GM23338 (cell line): ENCODE results near the gene TYMP. TPM values are rescaled to one million over a fixed set of nuclear protein-coding genes. Genes with fewer than 3 reads are reported as not detected.

ENCODE experiments used
- ATAC-seq: fragments of 200-7000 bp; cut with Tn5 transposase; 3 replicates; pipeline ENCODE4 v1.9.1; 2020
- DNase-seq: peaks from one replicate; pipeline ENCODE4 v3.0.0-alpha.2; 2015; ENCODE audit warnings: low spot score
- H2AFZ ChIP-seq: fragments of 200-600 bp; sonication (generic); 2 replicates; pipeline ENCODE4 v1.8.0; 2016; ENCODE audit warnings: antibody characterized with exemption, mild to moderate bottlenecking, moderate library complexity
- H3F3A ChIP-seq: fragments of 200-600 bp; sonication (generic); replicated peaks from 2 replicates; pipeline ENCODE4 v1.8.0; 2017; ENCODE audit warnings: antibody characterized with exemption, mixed run types, low read depth
- H3K27ac ChIP-seq: fragments of 200-600 bp; sonication (generic); 2 replicates; pipeline ENCODE4 v1.6.1; 2016; ENCODE audit warnings: low read depth
- H3K27me3 ChIP-seq: fragments of 200-600 bp; sonication (generic); 2 replicates; pipeline ENCODE4 v1.8.0; 2016; ENCODE audit warnings: mild to moderate bottlenecking, mixed run types, moderate library complexity; ENCODE audit not compliant: insufficient read depth
- H3K36me3 ChIP-seq: fragments of 200-600 bp; sonication (generic); 2 replicates; pipeline ENCODE4 v1.8.0; 2016; ENCODE audit warnings: mild to moderate bottlenecking; ENCODE audit not compliant: insufficient read depth
- H3K4me1 ChIP-seq: fragments of 200-600 bp; sonication (generic); 2 replicates; pipeline ENCODE4 v1.8.0; 2016; ENCODE audit warnings: mild to moderate bottlenecking, moderate library complexity; ENCODE audit not compliant: insufficient read depth
- H3K4me2 ChIP-seq: fragments of 200-600 bp; sonication (generic); 2 replicates; pipeline ENCODE4 v1.7.1; 2017; ENCODE audit warnings: mixed run types
- H3K4me3 ChIP-seq: fragments of 200-600 bp; sonication (generic); 2 replicates; pipeline ENCODE4 v1.6.1; 2016; ENCODE audit warnings: mixed run types
- H3K79me2 ChIP-seq: fragments of 200-600 bp; sonication (generic); replicated peaks from 2 replicates; pipeline ENCODE4 v1.8.0; 2017; ENCODE audit warnings: mild to moderate bottlenecking; ENCODE audit not compliant: insufficient read depth
- H3K9me2 ChIP-seq: fragments of 200-600 bp; sonication (generic); 2 replicates; pipeline ENCODE4 v1.8.0; 2017; ENCODE audit not compliant: insufficient read depth
- H4K20me1 ChIP-seq: fragments of 200-600 bp; sonication (generic); replicated peaks from 2 replicates; pipeline ENCODE4 v1.8.0; 2017; ENCODE audit warnings: mild to moderate bottlenecking; ENCODE audit not compliant: insufficient read depth
- H3K27ac Mint-ChIP-seq: 2 replicates; pipeline ENCODE4 v1.8.0; 2020; ENCODE audit warnings: inconsistent platforms, mild to moderate bottlenecking, moderate library complexity, mixed read lengths
- H3K27me3 Mint-ChIP-seq: 3 replicates; pipeline ENCODE4 v1.8.0; 2022; ENCODE audit warnings: low read depth, mild to moderate bottlenecking, moderate library complexity, mixed read lengths, inconsistent platforms; ENCODE audit not compliant: insufficient read depth, poor library complexity
- H3K36me3 Mint-ChIP-seq: 3 replicates; pipeline ENCODE4 v1.8.0; 2021; ENCODE audit warnings: low read depth, mild to moderate bottlenecking, inconsistent platforms, moderate library complexity, mixed read lengths
- H3K4me1 Mint-ChIP-seq: 3 replicates; pipeline ENCODE4 v1.8.0; 2020; ENCODE audit warnings: mild to moderate bottlenecking, inconsistent platforms, mixed read lengths
- H3K4me3 Mint-ChIP-seq: 3 replicates; pipeline ENCODE4 v1.8.0; 2021; ENCODE audit warnings: moderate library complexity, mild to moderate bottlenecking, inconsistent platforms, mixed read lengths
- H3K9me3 Mint-ChIP-seq: 3 replicates; pipeline ENCODE4 v1.8.0; 2020; ENCODE audit warnings: moderate library complexity, mild to moderate bottlenecking, inconsistent platforms, mixed read lengths
- CREB1 ChIP-seq: fragments of 250-450 bp; sonication (Bioruptor Pico); IDR thresholded peaks from 2 replicates; pipeline ENCODE4 v1.5.0; 2020; ENCODE audit warnings: low read depth, mild to moderate bottlenecking, moderate library complexity
- EZH2 ChIP-seq: fragments of 200-600 bp; sonication (generic); IDR thresholded peaks from one replicate; pipeline ENCODE4 v1.8.0; 2017; ENCODE audit warnings: antibody characterized with exemption, mild to moderate bottlenecking, low read depth; ENCODE audit not compliant: unreplicated experiment
- JUNB ChIP-seq: IDR thresholded peaks from one replicate; pipeline ENCODE4 v1.6.1; 2016; ENCODE audit warnings: antibody characterized with exemption; ENCODE audit not compliant: unreplicated experiment
- NANOG ChIP-seq: IDR thresholded peaks from 2 replicates; pipeline ENCODE4 v1.6.1; 2016; ENCODE audit warnings: antibody characterized with exemption, borderline replicate concordance
- POLR2AphosphoS5 ChIP-seq: IDR thresholded peaks from 2 replicates; pipeline ENCODE4 v1.6.1; 2016; ENCODE audit warnings: antibody characterized with exemption, low read depth
- STAT1 ChIP-seq: IDR thresholded peaks from one replicate; pipeline ENCODE4 v1.6.1; 2016; ENCODE audit warnings: antibody characterized with exemption; ENCODE audit not compliant: unreplicated experiment
- ZNF114 ChIP-seq: fragments of 250-450 bp; sonication (Bioruptor Pico); IDR thresholded peaks from 2 replicates; pipeline ENCODE4 v1.5.0; 2020; ENCODE audit warnings: mild to moderate bottlenecking, moderate library complexity
- polyA plus RNA-seq: library from polyadenylated mRNA; unstranded; fragments of >200 nt; fragmentation: Nextera tagmentation; extraction: Ambion mirVana; gene quantifications from 2 replicates; pipeline ENCODE4 v1.2.1, GENCODE V29; 2016
- total RNA-seq: library from RNA; depleted of rRNA; stranded (reverse); fragments of >200 nt; shearing (Covaris generic); gene quantifications from 2 replicates; pipeline ENCODE4 v1.2.3, GENCODE V29; 2014
- TF ChIP-seq, protein P1 (sequence below): fragments of 250-450 bp; sonication (Bioruptor Pico); IDR thresholded peaks from 2 replicates; pipeline ENCODE4 v1.5.0; 2020; ENCODE audit warnings: mild to moderate bottlenecking, moderate library complexity
- TF ChIP-seq, protein P2 (sequence below), 2 experiments: fragments of 200-600 bp in 1 of 2; sonication (generic) in 1 of 2; conservative IDR thresholded peaks; 2 replicates each; pipeline versions ENCODE4 v1.5.1 to v1.6.1; 2016 to 2017; ENCODE audit warnings: antibody characterized with exemption in 2 of 2, low read depth in 2 of 2, mild to moderate bottlenecking in 2 of 2, moderate library complexity in 1 of 2
- TF ChIP-seq, protein P3 (sequence below): IDR thresholded peaks from one replicate; pipeline ENCODE4 v1.6.1; 2018; ENCODE audit warnings: antibody characterized with exemption; ENCODE audit not compliant: unreplicated experiment
- TF ChIP-seq, protein P4 (sequence below): IDR thresholded peaks from 2 replicates; pipeline ENCODE4 v1.6.1; 2016; ENCODE audit warnings: antibody characterized with exemption

TYMP gene
- total and polyA plus RNA-seq, 2 experiments from 2014 or later: 0.28 to 1.8 TPM

DNA sequence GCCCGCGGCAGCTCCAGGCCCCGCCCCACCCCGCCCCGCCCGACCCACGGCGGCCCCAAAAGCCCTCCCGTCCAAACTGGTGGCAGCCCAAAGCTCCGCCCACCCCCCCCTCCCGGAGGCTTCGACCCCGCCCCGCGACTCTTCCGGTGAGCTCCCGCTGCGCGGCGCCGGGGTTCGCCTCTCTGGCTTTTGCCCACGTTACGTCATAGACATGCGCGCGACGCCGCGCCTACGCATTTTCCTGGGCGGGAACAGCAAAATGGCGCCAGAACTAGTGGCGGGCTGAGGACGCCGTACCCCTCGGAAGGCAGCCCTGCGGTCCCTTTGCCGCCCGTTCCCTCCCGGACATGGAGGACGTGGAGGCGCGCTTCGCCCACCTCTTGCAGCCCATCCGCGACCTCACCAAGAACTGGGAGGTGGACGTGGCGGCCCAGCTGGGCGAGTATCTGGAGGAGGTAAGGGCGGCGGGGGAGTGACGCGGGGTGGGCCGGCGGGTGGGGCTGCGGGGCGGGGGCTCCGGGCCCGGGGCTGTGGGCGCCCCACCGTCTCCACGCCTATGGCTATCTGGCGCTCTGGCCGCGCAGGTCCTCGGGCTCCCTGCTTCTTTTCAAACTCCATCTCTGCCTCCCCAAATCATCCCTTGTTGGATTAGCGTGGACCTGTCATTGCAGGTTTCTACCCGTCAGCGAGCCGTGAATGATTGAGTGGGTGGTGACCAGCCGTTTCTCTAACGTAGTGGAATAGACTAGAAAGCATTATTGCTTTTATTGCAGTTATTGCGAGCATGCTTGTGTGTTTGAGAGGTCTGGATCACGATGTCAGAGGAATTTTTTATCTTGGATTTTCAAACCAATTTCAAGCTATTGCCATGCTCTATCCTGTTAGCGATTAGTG lies 21.6 kb downstream of the TYMP start, which contains the start of gene NCAPH2:
TSS of gene NCAPH2 (plus strand) at position 234 of the 894 bp plus-strand sequence. CDS start at position 348, 114 bp downstream.
- DNase-seq (peak; percentile 98), ATAC-seq (peak; percentile 42)
- H3K36me3 ChIP-seq: no peaks in the 10 kb centered on the region
- Mint-ChIP-seq H3K27ac (peak within 1 kb of the TSS; percentile 98), H3K4me3 (peak within 1 kb of the TSS; percentile 93), H3K27me3 (peaks cover 8% of the 10 kb centered on the region), H3K4me1 (peaks cover 10% of the 10 kb centered on the region), H3K9me3 (no peaks in the 10 kb centered on the region), H3K36me3 (no peaks in the 10 kb centered on the region; the same call in 2 of the 3 replicates)
- H3K4me2 ChIP-seq: peak within 1 kb of the TSS; percentile 97
- H3K4me3 ChIP-seq: peak within 1 kb of the TSS; percentile 95
- no peaks in the 10 kb centered on the region for H3K9me2 ChIP-seq
- 0 out of 2 replicates have a peak, but pooled peaks cover 6% of the 10 kb centered on the region for H3F3A ChIP-seq
- H3K79me2 ChIP-seq: peaks cover 43% of the 10 kb centered on the region
- peaks cover 29% of the 10 kb centered on the region for H4K20me1 ChIP-seq
- H3K4me1 ChIP-seq: peaks cover 7% of the 10 kb centered on the region
- H2AFZ ChIP-seq: peak within 1 kb of the TSS; percentile 90
- H3K27ac ChIP-seq: peak within 1 kb of the TSS; percentile 86; the same call in 1 of the 2 replicates
- TF ChIP-seq, protein P1, sequence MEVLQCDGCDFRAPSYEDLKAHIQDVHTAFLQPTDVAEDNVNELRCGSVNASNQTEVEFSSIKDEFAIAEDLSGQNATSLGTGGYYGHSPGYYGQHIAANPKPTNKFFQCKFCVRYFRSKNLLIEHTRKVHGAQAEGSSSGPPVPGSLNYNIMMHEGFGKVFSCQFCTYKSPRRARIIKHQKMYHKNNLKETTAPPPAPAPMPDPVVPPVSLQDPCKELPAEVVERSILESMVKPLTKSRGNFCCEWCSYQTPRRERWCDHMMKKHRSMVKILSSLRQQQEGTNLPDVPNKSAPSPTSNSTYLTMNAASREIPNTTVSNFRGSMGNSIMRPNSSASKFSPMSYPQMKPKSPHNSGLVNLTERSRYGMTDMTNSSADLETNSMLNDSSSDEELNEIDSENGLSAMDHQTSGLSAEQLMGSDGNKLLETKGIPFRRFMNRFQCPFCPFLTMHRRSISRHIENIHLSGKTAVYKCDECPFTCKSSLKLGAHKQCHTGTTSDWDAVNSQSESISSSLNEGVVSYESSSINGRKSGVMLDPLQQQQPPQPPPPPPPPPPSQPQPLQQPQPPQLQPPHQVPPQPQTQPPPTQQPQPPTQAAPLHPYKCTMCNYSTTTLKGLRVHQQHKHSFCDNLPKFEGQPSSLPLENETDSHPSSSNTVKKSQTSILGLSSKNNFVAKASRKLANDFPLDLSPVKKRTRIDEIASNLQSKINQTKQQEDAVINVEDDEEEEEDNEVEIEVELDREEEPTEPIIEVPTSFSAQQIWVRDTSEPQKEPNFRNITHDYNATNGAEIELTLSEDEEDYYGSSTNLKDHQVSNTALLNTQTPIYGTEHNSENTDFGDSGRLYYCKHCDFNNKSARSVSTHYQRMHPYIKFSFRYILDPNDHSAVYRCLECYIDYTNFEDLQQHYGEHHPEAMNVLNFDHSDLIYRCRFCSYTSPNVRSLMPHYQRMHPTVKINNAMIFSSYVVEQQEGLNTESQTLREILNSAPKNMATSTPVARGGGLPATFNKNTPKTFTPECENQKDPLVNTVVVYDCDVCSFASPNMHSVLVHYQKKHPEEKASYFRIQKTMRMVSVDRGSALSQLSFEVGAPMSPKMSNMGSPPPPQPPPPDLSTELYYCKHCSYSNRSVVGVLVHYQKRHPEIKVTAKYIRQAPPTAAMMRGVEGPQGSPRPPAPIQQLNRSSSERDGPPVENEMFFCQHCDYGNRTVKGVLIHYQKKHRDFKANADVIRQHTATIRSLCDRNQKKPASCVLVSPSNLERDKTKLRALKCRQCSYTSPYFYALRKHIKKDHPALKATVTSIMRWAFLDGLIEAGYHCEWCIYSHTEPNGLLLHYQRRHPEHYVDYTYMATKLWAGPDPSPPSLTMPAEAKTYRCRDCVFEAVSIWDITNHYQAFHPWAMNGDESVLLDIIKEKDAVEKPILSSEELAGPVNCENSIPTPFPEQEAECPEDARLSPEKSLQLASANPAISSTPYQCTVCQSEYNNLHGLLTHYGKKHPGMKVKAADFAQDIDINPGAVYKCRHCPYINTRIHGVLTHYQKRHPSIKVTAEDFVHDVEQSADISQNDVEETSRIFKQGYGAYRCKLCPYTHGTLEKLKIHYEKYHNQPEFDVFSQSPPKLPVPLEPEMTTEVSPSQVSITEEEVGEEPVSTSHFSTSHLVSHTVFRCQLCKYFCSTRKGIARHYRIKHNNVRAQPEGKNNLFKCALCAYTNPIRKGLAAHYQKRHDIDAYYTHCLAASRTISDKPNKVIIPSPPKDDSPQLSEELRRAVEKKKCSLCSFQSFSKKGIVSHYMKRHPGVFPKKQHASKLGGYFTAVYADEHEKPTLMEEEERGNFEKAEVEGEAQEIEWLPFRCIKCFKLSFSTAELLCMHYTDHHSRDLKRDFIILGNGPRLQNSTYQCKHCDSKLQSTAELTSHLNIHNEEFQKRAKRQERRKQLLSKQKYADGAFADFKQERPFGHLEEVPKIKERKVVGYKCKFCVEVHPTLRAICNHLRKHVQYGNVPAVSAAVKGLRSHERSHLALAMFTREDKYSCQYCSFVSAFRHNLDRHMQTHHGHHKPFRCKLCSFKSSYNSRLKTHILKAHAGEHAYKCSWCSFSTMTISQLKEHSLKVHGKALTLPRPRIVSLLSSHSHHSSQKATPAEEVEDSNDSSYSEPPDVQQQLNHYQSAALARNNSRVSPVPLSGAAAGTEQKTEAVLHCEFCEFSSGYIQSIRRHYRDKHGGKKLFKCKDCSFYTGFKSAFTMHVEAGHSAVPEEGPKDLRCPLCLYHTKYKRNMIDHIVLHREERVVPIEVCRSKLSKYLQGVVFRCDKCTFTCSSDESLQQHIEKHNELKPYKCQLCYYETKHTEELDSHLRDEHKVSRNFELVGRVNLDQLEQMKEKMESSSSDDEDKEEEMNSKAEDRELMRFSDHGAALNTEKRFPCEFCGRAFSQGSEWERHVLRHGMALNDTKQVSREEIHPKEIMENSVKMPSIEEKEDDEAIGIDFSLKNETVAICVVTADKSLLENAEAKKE (CRISPR knock-in tag): no peak
- TF ChIP-seq, protein P2, sequence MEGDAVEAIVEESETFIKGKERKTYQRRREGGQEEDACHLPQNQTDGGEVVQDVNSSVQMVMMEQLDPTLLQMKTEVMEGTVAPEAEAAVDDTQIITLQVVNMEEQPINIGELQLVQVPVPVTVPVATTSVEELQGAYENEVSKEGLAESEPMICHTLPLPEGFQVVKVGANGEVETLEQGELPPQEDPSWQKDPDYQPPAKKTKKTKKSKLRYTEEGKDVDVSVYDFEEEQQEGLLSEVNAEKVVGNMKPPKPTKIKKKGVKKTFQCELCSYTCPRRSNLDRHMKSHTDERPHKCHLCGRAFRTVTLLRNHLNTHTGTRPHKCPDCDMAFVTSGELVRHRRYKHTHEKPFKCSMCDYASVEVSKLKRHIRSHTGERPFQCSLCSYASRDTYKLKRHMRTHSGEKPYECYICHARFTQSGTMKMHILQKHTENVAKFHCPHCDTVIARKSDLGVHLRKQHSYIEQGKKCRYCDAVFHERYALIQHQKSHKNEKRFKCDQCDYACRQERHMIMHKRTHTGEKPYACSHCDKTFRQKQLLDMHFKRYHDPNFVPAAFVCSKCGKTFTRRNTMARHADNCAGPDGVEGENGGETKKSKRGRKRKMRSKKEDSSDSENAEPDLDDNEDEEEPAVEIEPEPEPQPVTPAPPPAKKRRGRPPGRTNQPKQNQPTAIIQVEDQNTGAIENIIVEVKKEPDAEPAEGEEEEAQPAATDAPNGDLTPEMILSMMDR (conservative IDR thresholded peaks at IDR 0.05; ENCODE audit: low read depth in 2 of 2): no peak
- TF ChIP-seq, protein P3, sequence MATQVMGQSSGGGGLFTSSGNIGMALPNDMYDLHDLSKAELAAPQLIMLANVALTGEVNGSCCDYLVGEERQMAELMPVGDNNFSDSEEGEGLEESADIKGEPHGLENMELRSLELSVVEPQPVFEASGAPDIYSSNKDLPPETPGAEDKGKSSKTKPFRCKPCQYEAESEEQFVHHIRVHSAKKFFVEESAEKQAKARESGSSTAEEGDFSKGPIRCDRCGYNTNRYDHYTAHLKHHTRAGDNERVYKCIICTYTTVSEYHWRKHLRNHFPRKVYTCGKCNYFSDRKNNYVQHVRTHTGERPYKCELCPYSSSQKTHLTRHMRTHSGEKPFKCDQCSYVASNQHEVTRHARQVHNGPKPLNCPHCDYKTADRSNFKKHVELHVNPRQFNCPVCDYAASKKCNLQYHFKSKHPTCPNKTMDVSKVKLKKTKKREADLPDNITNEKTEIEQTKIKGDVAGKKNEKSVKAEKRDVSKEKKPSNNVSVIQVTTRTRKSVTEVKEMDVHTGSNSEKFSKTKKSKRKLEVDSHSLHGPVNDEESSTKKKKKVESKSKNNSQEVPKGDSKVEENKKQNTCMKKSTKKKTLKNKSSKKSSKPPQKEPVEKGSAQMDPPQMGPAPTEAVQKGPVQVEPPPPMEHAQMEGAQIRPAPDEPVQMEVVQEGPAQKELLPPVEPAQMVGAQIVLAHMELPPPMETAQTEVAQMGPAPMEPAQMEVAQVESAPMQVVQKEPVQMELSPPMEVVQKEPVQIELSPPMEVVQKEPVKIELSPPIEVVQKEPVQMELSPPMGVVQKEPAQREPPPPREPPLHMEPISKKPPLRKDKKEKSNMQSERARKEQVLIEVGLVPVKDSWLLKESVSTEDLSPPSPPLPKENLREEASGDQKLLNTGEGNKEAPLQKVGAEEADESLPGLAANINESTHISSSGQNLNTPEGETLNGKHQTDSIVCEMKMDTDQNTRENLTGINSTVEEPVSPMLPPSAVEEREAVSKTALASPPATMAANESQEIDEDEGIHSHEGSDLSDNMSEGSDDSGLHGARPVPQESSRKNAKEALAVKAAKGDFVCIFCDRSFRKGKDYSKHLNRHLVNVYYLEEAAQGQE: no peak
- TF ChIP-seq, protein P4, sequence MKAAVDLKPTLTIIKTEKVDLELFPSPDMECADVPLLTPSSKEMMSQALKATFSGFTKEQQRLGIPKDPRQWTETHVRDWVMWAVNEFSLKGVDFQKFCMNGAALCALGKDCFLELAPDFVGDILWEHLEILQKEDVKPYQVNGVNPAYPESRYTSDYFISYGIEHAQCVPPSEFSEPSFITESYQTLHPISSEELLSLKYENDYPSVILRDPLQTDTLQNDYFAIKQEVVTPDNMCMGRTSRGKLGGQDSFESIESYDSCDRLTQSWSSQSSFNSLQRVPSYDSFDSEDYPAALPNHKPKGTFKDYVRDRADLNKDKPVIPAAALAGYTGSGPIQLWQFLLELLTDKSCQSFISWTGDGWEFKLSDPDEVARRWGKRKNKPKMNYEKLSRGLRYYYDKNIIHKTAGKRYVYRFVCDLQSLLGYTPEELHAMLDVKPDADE: no peak
- TF ChIP-seq ZNF114 (CRISPR knock-in tag): no peak
- TF ChIP-seq JUNB: no peak
- peak; percentile 98 for TF ChIP-seq CREB1 (CRISPR knock-in tag)
- TF ChIP-seq NANOG: no peak
- peak; percentile 82 for TF ChIP-seq POLR2AphosphoS5
- no peak for TF ChIP-seq STAT1
- TF ChIP-seq EZH2: no peak
- no peaks in the 10 kb centered on the region for H3K27me3 ChIP-seq
